GM18505 (cell line): ENCODE results near the gene ZBTB20.
"Not testable (repeated sequence)": the region's sequence is repeated elsewhere in the genome, so short reads cannot be mapped to it uniquely, and the experiment has no call there.

Source experiments
- ATAC-seq: cut with Tn5 transposase; IDR thresholded peaks from one replicate; pipeline ENCODE4 v1.9.1; 2021; ENCODE audit not compliant: unreplicated experiment
- POLR2A ChIP-seq: IDR thresholded peaks from 4 replicates; pipeline ENCODE4 v1.6.1; 2011; ENCODE audit warnings: borderline replicate concordance; ENCODE audit not compliant: insufficient read depth, insufficient read length; ENCODE audit errors: extremely low read depth

Gene ZBTB20

DNA sequence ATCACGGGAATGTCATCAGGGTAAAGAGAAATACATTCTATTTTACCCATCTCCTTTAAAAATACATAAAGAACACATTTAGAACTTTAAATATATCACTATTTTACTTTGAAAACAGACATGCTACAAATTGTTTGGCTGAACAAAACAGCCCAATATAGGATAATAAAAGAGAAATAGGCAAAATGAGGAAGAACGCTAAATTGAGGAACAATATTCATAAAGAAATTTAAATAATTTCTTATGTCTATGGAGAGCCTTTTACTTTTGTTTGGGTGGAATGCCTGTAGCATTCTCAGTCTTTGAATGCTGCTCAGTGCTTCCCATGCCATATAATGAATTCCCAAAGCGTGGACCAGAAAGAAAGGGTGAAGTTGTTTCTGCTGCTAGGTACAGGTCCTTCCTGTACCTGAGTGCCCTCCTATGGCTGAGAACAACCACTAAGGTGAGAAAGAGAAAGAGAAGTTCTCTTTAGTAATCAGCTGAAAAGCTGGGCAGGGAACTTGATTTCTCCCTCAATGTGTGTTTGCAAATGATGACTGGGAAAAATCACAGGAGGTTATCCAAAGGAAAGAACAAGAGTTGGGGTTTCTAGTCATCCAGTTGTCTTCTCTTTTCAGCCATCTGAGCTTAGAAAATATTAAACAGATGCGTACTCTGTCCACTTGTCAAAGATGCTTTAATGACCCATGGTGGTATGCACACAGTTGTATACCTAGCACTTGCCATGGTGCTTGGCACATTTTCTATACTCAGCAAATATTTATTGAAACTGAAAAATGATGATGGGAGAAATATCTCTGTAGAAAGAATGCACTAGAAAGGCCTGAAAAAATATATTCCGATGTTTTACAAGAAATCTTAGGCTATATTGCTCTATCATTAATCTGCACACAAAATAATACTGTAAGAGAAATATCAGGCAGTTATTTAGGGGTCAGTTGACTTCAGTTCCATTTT is 448.7 kb downstream of the ZBTB20 start:
- TF ChIP-seq POLR2A: no peak
- ATAC-seq: no peak

DNA sequence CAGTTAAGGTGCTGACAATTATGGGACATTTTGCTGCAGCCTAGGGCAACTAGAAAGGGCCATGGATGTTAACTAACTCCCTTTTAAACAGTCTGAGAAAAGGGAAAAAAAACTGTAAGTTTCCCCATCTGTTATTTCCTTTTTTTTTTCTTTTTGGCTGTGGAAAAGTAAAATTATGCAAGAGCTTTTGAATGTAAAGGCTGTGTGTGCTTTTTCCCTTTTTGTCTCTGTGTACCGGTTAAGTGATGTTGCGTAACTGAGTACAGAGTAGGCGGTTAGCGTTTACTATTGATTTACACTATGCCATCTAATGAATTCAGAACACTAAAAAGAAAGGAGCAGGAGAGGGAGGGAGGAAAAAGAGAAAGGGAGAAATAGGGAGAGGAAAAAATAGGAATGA is 449.7 kb downstream of the ZBTB20 start:
- TF ChIP-seq POLR2A: no peak
- no peak for ATAC-seq

DNA sequence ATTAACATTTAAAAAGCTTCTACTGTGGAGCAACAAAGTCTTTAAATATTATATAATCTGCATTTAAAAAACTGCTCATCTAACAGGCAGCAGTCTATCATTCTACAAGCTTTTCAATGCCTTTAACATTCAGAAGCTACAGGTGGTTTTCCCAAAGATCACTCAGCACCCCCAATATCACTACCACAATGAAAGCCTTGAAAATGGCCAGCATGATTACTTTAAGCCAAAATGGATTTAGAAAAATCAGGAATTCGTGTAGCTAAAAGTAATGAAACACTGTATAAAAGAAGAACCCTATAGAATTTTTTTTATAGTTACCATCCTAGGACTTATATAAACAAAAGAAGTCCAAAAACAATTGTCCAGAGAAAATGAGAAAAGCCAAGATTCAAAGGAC is 452.8 kb downstream of the ZBTB20 start:
- no peak for TF ChIP-seq POLR2A
- no peak for ATAC-seq

DNA sequence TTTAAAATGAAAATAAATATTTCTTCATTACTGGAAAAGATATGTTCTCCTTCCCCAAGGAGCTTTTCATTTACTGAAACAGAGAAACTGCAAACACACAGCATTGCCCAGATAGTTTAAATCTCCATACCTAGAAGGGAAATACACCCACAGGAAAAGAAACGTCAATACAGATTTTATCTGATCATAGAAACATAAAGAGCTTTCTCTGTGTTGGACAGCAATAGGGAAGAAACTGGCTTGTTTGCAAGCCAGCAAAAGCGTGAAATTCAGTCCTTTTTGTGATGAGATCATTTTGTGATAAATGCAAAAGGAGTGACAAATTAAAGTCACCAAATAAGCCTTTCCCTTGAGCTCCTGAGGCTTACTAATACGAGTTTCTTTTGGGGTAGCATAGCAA is 455.2 kb downstream of the ZBTB20 start:
- no peak for ATAC-seq

DNA sequence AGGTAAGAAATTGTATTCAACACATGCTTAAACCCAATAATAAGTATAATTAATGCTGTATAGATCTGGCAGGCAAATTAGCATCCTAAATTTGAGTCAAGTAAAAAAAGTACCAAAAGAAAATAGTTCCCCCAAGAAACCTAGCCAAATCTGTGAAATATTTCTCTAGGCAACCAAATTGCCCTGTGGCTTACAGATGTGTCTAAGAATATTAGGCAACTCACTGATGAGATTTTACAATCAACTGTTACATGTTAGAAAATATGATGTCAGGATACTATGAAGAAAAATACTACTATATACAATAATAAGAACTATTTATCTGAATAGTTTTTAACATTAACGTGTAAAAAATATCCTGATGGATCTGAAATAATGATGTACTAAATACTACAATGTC is 456.2 kb downstream of the ZBTB20 start:
- no peak for TF ChIP-seq POLR2A
- no peak for ATAC-seq

More for the DNA sequence above, 455.2 kb downstream of the ZBTB20 start:
- TF ChIP-seq POLR2A: no peak

DNA sequence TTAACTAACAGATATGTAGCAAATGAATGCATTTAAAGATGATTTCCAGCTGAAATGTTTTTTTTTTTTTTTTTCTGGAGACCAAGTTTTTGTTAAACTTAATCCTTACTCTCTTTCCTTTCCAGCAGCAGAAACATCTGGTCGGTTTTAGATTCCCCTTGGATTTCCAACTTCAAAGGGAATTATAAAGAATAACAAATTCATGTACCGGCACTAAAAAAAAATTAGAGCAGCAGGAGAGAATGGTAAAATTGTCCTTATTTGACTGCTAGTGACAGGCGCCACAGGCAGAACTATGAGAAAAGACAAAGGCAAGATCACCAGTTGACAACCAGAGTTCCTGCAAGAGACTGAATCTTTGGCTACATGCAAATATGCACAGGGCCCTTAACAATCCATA is 459.9 kb downstream of the ZBTB20 start:
- no peak for ATAC-seq
- no peak for TF ChIP-seq POLR2A

DNA sequence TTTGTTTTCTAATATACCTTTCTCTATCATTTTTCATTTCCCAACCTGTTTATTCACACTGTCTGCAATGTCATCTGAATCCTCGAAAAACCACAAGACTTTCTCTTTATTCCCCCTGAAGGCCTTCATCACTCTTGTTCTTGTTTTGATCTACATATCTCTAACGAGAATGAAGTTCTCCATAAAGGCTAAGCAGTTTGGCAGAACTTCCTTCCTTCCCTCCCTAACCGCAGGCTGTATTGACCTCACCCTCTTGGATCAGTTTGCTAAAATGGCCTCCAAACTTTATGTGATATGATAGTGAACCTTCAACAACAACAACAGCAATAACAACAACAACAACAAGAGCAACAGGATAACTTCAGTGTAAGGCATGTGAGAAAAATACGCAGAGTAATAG is 460.5 kb downstream of the ZBTB20 start:
- no peak for ATAC-seq
- no peak for TF ChIP-seq POLR2A

DNA sequence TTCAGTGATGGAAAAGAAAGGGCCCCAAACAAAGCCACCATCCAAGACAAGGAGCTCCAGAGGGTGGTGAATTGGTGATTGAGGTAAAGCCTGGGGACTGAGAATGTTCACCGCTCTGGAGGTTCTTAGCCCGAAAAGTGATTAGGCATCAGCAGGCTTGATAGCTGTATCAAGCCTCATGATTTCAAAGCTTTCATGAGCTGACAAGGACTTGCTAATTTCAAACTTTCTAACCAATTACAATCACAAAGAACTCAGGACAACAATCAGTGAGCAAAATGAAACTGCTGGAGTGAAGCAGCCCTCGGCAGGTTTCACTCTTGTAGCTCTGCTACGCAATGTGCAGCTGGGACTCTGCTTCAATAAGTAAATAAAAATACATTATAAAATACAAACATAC is 461.9 kb downstream of the ZBTB20 start:
- TF ChIP-seq POLR2A: no peak
- ATAC-seq: no peak

DNA sequence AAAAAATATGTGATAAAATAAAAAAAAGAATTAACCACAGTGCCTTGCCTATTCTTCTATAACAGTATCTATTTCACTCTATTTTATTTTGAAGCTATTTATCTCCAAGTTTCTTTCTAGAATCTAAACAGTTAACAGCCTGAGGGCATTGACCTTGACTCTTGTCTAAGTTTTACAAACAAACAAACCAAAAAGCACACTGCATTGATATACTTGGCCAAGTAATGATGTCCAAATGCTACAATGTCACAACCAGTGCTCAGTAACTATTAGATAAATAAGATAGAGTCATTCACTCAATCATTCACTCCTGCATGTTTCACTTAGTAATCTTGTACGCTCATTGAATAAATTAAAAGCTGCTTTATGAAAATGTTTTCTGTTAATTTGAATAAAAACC is 466.8 kb downstream of the ZBTB20 start:
- no peak for ATAC-seq
- TF ChIP-seq POLR2A: no peak

DNA sequence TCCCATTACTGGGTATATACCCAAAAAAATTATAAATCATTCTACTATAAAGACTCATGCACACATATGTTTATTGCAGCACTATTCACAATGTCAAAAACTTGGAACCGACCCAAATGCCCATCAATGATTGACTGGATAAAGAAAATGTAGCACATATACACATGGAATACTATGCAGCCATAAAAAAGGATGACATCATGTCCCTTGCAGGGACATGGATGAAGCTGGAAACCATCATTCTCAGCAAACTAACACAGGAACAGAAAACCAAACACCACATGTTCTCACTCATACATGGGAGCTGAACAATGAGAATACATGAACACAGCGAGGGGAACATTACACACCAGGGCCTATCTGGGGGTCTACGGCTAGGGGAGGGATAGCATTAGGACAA is 467.3 kb downstream of the ZBTB20 start:
- ATAC-seq: not testable (repeated sequence)

DNA sequence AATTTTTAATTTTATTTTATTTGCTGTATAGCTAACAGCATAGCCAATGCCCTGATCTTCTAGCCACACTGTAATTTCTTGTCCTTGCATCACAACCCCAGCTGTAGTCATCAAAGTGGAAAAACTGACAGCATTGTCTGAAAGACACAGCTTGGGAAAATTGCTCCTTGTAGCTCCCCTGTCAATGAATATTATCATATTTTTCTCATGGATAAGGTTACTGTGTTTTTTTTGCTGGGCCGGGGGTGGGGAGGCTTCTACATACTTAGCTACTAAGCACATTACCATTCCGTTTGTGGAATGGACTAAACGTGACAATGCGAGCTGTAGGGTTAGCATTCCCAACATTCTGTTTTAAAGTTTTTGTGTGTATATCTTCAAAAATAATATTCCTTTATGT is 472.0 kb downstream of the ZBTB20 start:
- TF ChIP-seq POLR2A: no peak
- ATAC-seq: no peak

DNA sequence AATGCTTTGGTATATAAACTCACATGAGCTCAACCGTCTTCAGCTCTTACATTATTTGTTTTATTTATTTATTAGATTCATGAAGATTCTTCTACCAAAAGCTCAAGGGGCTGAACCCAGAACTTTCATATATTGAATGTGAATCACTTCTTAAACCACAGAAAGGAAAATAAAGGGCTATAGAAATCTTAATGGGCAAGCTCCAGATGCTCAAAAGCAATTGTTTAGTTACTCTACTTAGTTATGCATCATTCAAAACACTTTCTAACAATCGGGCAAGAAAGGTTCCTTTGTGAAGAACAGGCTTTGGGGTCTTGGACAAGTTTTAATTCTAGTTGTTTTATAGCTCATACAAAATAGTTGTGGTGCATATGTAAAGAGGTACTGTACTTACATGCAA is 473.1 kb downstream of the ZBTB20 start:
- TF ChIP-seq POLR2A: no peak
- no peak for ATAC-seq

DNA sequence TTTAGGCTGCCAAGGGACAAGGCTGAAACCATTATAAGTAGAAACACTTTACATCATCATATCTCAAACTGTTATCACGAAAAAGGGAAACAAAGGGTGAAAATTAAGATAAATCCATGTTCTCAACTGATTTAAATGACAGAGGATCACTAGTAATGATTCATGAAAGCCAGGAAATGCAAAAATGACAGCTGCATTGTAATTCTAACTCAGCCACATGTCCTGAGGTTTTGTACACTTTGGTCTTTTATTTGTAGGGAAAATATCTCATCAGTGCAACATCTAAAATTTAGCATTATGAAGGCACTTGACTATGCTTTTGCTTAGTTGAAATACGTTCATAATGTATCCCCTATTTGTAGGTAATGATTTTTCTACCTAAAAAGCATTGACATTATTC is 473.6 kb downstream of the ZBTB20 start:
- TF ChIP-seq POLR2A: no peak
- ATAC-seq: no peak

DNA sequence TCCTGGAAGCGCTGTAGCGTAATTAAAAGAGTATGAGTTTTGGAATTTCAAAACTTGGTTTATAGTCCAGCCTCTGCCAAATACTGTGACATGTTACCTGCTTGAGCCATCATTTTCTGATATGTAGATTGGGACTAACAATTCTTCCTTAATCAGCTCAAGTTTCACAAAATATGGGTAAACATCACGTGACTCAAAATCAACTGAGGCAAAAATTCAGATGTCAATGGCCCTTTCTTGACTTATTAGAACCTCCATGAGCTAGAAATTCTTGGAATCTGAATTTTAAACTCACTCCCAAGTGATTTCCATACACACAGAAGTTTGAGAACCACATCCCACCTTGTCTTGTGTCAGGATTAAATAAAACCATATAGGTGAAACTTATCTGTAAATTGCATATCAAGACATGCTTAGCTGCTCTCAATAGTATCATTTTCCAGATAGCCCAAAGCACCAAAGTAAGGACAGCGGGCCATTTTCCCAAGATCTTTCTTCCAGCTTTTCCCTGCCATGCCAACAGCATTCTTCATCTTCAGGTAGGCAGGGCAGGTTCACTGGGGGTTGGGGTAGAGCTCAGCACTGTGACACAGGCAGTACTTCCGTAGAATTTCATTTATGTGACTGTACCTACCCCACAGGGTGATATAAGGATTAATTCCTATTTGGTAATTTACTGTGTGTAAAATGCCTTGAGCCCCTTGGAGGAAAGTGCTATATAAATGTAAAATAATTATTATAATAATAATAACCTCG is 474.2 kb downstream of the ZBTB20 start:
- no peak for TF ChIP-seq POLR2A
- no peak for ATAC-seq
